HepG2 (cell line): ENCODE measurements around the gene FBXO24. TPM values are rescaled to one million over a fixed set of nuclear protein-coding genes. Genes with fewer than 3 reads are reported as not detected.
A peak's percentile ranks its signal among the peaks of the same experiment; 100 is the strongest.

ENCODE experiments used
- ATF1 ChIP-seq: IDR thresholded peaks from 2 replicates; pipeline ENCODE4 v1.6.1; 2016; ENCODE audit warnings: mild to moderate bottlenecking, control low read depth
- BRD4 ChIP-seq: sonication (generic); formaldehyde crosslinking; IDR thresholded peaks from 2 replicates; pipeline ENCODE4 v1.4.0; 2020; ENCODE audit warnings: missing genetic modification reagents
- CBX1 ChIP-seq: IDR thresholded peaks from one replicate; pipeline ENCODE4 v1.6.1; 2016; ENCODE audit warnings: antibody characterized with exemption, low read depth
- CEBPB ChIP-seq: IDR thresholded peaks from 2 replicates; pipeline ENCODE4 v1.6.1; 2011; ENCODE audit warnings: low read depth, low read length, improper control_type of control experiment, borderline replicate concordance
- FOXC1 ChIP-seq: sonication (generic); formaldehyde crosslinking; IDR thresholded peaks from 2 replicates; pipeline ENCODE4 v1.8.0; 2022; ENCODE audit warnings: mild to moderate bottlenecking, missing genetic modification reagents, borderline replicate concordance
- FOXO4 ChIP-seq: sonication (generic); formaldehyde crosslinking; conservative IDR thresholded peaks from 2 replicates; pipeline ENCODE4 v1.8.1; 2023; ENCODE audit warnings: missing genetic modification reagents
- KAT2B ChIP-seq: fragments of 150-350 bp; IDR thresholded peaks from 2 replicates; pipeline ENCODE4 v1.6.1; 2014; ENCODE audit warnings: low read depth, low read length, borderline replicate concordance
- KDM4B ChIP-seq: sonication (generic); formaldehyde crosslinking; IDR thresholded peaks from 2 replicates; pipeline ENCODE4 v1.4.0; 2020; ENCODE audit warnings: missing genetic modification reagents
- MIER3 ChIP-seq: IDR thresholded peaks from 2 replicates; pipeline ENCODE4 v1.6.1; 2016; ENCODE audit warnings: missing compliant biosample characterization, borderline replicate concordance
- POGZ ChIP-seq: sonication (generic); formaldehyde crosslinking; IDR thresholded peaks from 2 replicates; pipeline ENCODE4 v1.4.0; 2020; ENCODE audit warnings: mild to moderate bottlenecking, missing genetic modification reagents
- PRMT3 ChIP-seq: sonication (generic); formaldehyde crosslinking; IDR thresholded peaks from 2 replicates; pipeline ENCODE4 v1.8.1; 2022; ENCODE audit warnings: low read depth, mild to moderate bottlenecking, moderate library complexity, missing genetic modification reagents, borderline replicate concordance
- REL ChIP-seq: sonication (generic); formaldehyde crosslinking; conservative IDR thresholded peaks from 2 replicates; pipeline ENCODE4 v1.8.0; 2022; ENCODE audit warnings: mild to moderate bottlenecking, missing genetic modification reagents, moderate library complexity
- SRSF1 ChIP-seq: fragments of 200-400 bp; formaldehyde crosslinking; optimal IDR thresholded peaks from 2 replicates; pipeline ENCODE3; 2017; ENCODE audit warnings: mild to moderate bottlenecking, low read depth, low read length, moderate library complexity
- STAG1 ChIP-seq: sonication (generic); formaldehyde crosslinking; IDR thresholded peaks from 2 replicates; pipeline ENCODE4 v1.4.0; 2020; ENCODE audit warnings: missing genetic modification reagents
- TCF7 ChIP-seq: sonication (generic); IDR thresholded peaks from 2 replicates; pipeline ENCODE4 v1.6.1; 2016; ENCODE audit warnings: antibody characterized with exemption, low read depth
- ZBTB20 ChIP-seq: sonication (generic); formaldehyde crosslinking; IDR thresholded peaks from 2 replicates; pipeline ENCODE4 v1.8.1; 2023; ENCODE audit warnings: missing genetic modification reagents, low read depth, mild to moderate bottlenecking, borderline replicate concordance
- ZBTB26 ChIP-seq: IDR thresholded peaks from 2 replicates; pipeline ENCODE4 v1.6.1; 2016; ENCODE audit warnings: missing compliant biosample characterization, missing genetic modification reagents, borderline replicate concordance
- ZNF225 ChIP-seq: sonication (generic); formaldehyde crosslinking; IDR thresholded peaks from 2 replicates; pipeline ENCODE4 v1.4.0; 2020; ENCODE audit warnings: mild to moderate bottlenecking, missing genetic modification reagents
- ZNF44 ChIP-seq: sonication (generic); formaldehyde crosslinking; IDR thresholded peaks from 2 replicates; pipeline ENCODE4 v1.5.1; 2020; ENCODE audit warnings: mild to moderate bottlenecking, missing genetic modification reagents
- ZNF484 ChIP-seq: sonication (generic); formaldehyde crosslinking; IDR thresholded peaks from 2 replicates; pipeline ENCODE4 v1.5.1; 2020; ENCODE audit warnings: mild to moderate bottlenecking, low read depth, missing genetic modification reagents, borderline replicate concordance
- ZNF605 ChIP-seq: sonication (generic); formaldehyde crosslinking; IDR thresholded peaks from 2 replicates; pipeline ENCODE4 v1.8.0; 2022; ENCODE audit warnings: mild to moderate bottlenecking, missing genetic modification reagents
- ZNF629 ChIP-seq: sonication (generic); formaldehyde crosslinking; conservative IDR thresholded peaks from 2 replicates; pipeline ENCODE4 v1.5.0; 2020; ENCODE audit warnings: missing genetic modification reagents
- ZNF746 ChIP-seq: sonication (generic); formaldehyde crosslinking; IDR thresholded peaks from 2 replicates; pipeline ENCODE4 v1.8.0; 2022; ENCODE audit warnings: mild to moderate bottlenecking, missing genetic modification reagents
- ZNF749 ChIP-seq: sonication (generic); formaldehyde crosslinking; IDR thresholded peaks from 2 replicates; pipeline ENCODE4 v1.8.0; 2022; ENCODE audit warnings: mild to moderate bottlenecking, missing genetic modification reagents, moderate library complexity, borderline replicate concordance
- polyA plus RNA-seq, 8 experiments: library from polyadenylated mRNA; depleted of rRNA in 3 of 8; stranded (reverse) in 7 of 8; unstranded in 1 of 8; fragments of >200 nt; fragmentation: Illumina TruSeq in 4 of 8; extraction: Trizol in 4 of 8; gene quantifications; 2 replicates each; pipeline versions ENCODE4 v1.2.1 to v1.2.3, GENCODE V29; 2011 to 2016; ENCODE audit warnings: low read depth in 4 of 8, missing spikeins in 1 of 8, mixed read lengths in 1 of 8; ENCODE audit not compliant: insufficient read depth in 1 of 8
- total RNA-seq, 5 experiments: library from RNA; depleted of rRNA; stranded (reverse); fragments of >200 nt; fragmentation: Illumina TruSeq; extraction: Trizol; gene quantifications; 2 replicates each; pipeline ENCODE4 v1.2.3, GENCODE V29; 2016; ENCODE audit warnings: low read depth in 1 of 5
- TF ChIP-seq, protein P1 (sequence below): sonication (generic); formaldehyde crosslinking; IDR thresholded peaks from 2 replicates; pipeline ENCODE4 v1.5.0; 2020; ENCODE audit warnings: mild to moderate bottlenecking, missing genetic modification reagents, moderate library complexity

FBXO24 gene
- total and polyA plus RNA-seq, 2 of the 13 experiments (the other 11 are each of a cell fraction or from before 2014, with no cell fraction given), result 0.20 to 0.55 TPM

DNA sequence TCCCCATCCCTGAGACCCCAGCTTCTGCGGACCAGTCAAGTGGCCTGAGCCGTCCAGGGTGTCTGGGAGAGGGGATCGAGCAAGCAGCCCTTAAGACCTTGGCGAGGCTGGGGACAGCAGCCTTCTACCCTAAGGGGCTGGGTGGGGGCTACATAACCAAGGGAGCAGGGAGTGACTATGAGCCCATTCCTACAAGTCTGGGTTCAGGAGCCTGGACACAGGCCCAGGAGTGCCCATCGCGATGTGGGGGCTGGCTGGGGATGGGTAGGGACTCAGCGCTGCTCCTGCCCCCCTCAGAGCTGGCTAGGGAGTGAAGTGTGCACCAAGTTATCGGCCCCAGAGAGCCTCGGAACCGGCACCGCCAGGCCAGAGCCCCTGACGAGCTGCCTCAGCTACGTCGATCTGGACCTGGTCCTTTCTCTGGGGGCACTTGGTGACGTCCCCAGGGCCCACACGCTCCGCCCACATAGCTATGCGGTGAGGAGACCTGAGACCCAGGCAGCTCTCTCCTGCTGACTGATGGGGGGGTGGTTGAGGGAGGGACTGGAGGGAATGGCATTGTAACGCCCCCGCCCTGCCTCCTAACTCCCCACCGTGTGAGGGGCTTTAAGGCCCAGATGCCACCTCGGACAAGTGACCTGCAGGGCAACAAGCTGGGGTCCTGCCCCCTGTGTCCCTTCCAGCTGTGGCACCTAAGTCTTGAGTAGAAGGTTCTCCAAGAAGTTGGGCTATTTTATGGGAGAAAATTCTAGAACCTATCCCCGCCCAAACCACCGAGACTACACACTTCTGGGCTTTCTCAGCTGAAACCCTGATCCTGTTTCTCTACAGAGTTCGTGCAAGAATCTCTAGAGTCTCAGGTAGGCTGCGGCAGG is 14.9 kb upstream of the FBXO24 start (continued):
- TF ChIP-seq ZNF44 (CRISPR knock-in tag), result 0 out of 2 replicates have a peak, but pooled peaks have one; percentile 35
- peak; percentile 48; the same call in 1 of the 2 replicates for TF ChIP-seq FOXC1
- TF ChIP-seq ZBTB26 (CRISPR knock-in tag), result no peak
- peak; percentile 39; the same call in 1 of the 2 replicates for TF ChIP-seq ATF1 (CRISPR knock-in tag)
- no peak for TF ChIP-seq TCF7
- TF ChIP-seq, protein P1, sequence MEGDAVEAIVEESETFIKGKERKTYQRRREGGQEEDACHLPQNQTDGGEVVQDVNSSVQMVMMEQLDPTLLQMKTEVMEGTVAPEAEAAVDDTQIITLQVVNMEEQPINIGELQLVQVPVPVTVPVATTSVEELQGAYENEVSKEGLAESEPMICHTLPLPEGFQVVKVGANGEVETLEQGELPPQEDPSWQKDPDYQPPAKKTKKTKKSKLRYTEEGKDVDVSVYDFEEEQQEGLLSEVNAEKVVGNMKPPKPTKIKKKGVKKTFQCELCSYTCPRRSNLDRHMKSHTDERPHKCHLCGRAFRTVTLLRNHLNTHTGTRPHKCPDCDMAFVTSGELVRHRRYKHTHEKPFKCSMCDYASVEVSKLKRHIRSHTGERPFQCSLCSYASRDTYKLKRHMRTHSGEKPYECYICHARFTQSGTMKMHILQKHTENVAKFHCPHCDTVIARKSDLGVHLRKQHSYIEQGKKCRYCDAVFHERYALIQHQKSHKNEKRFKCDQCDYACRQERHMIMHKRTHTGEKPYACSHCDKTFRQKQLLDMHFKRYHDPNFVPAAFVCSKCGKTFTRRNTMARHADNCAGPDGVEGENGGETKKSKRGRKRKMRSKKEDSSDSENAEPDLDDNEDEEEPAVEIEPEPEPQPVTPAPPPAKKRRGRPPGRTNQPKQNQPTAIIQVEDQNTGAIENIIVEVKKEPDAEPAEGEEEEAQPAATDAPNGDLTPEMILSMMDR (CRISPR knock-in tag), result peak; percentile 25; the same call in 1 of the 2 replicates
- TF ChIP-seq CEBPB, result no peak
- no peak for TF ChIP-seq REL (CRISPR knock-in tag)
- no peak for TF ChIP-seq KAT2B
- peak; percentile 65 for TF ChIP-seq CBX1
- TF ChIP-seq ZNF749, result 0 out of 2 replicates have a peak, but pooled peaks have one; percentile 51
- no peak for TF ChIP-seq ZNF484 (CRISPR knock-in tag)
- peak; percentile 20; the same call in 1 of the 2 replicates for TF ChIP-seq MIER3
- TF ChIP-seq ZNF605, result no peak
- TF ChIP-seq BRD4 (CRISPR knock-in tag), result 0 out of 2 replicates have a peak, but pooled peaks have one; percentile 51
- TF ChIP-seq PRMT3 (CRISPR knock-in tag), result no peak
- TF ChIP-seq FOXO4, result no peak
- peak; percentile 70 for TF ChIP-seq SRSF1
- peak; percentile 44; the same call in 1 of the 2 replicates for TF ChIP-seq POGZ (CRISPR knock-in tag)
- TF ChIP-seq KDM4B, result no peak
- TF ChIP-seq ZBTB20 (CRISPR knock-in tag), result no peak
- TF ChIP-seq ZNF225 (CRISPR knock-in tag), result peak; percentile 61; the same call in 1 of the 2 replicates
- no peak for TF ChIP-seq ZNF746 (CRISPR knock-in tag)
- TF ChIP-seq STAG1 (CRISPR knock-in tag), result peak; percentile 19; the same call in 1 of the 2 replicates
- peak; percentile 4; the same call in 1 of the 2 replicates for TF ChIP-seq ZNF629 (CRISPR knock-in tag)
